H1 (cell line): ENCODE measurements around the gene TAOK1. TPM values are rescaled to one million over a fixed set of nuclear protein-coding genes. Genes with fewer than 3 reads are reported as not detected.

Source experiments
- CHD7 ChIP-seq: fragments of 300-600 bp; sonication (generic); IDR thresholded peaks from 2 replicates; pipeline ENCODE4 v1.7.1; 2012; ENCODE audit warnings: low read length, moderate library complexity, mild to moderate bottlenecking, inconsistent platforms; ENCODE audit not compliant: insufficient replicate concordance
- SIN3A ChIP-seq, 2 experiments: IDR thresholded peaks in 1 of 2; conservative IDR thresholded peaks in 1 of 2; 2 replicates each; pipeline ENCODE4 v1.6.1; 2011 to 2012; ENCODE audit warnings: low read length in 2 of 2, improper control_type of control experiment in 1 of 2, low read depth in 1 of 2, mild to moderate bottlenecking in 1 of 2
- polyA plus RNA-seq, 7 experiments: library from polyadenylated mRNA; depleted of rRNA in 3 of 7; stranded (reverse) in 5 of 7; unstranded in 2 of 7; fragments of >200 nt in 5 of 7; fragments of 200-250 nt in 2 of 7; gene quantifications; 1 replicate in 5 of 7; 2 replicates in 1 of 7; 4 replicates in 1 of 7; pipeline versions ENCODE4 v1.2.1 to v1.2.3, GENCODE V29; 2011 to 2013; ENCODE audit warnings: missing spikeins in 2 of 7, mixed read lengths in 2 of 7
- total RNA-seq: library from RNA; stranded (reverse); fragmentation: NEBNext Ultra II Directional; extraction: Animal tissue kit (Norgen Biotek cat#: 25700); gene quantifications from 2 replicates; pipeline ENCODE4 v1.2.1, GENCODE V29; 2021

TAOK1 gene
- total and polyA plus RNA-seq, 2 of the 8 experiments (the other 6 are each of a cell fraction or from before 2014, with no cell fraction given) = 12.2 to 90.6 TPM

GRCh38 chr17:29596811-29597210 is 206.6 kb downstream of the TAOK1 start (continued):
- TF ChIP-seq CHD7 (no peak), SIN3A (conservative IDR thresholded peaks at IDR 0.05 in 1 of 2, IDR thresholded peaks at IDR 0.05 in 1 of 2; ENCODE audit: low read depth in 1 of 2, low read length in 2 of 2) (no peak)
